ENCODE data around the gene KCNJ8.

Gene KCNJ8

DNA sequence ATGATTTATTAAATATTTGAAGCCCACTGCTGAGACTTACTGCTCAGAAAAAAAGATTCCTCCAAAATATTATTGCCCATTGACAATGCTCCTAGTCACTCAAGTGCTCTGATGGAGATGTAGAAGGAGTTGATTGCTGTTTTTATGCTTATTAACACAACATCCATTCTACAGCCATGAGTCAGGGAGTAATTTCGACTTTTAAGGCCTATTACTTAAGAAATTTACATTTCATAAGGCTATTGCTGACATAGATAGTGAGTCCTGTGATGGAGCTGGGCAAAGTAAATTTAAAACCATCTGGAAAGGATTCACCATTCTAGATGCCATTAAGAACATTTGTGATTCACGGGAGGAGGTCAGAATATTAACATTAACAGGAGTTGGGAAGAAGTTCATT lies 5.2 kb downstream of the KCNJ8 start:
- H3K4me3 ChIP-seq (ENCODE audit: low read length), result no peak overlapping the region
- H3K79me1 ChIP-seq (ENCODE audit: low read length), result no peaks in the 10 kb centered on the region
- H3K27me3 ChIP-seq (ENCODE audit: insufficient read depth, low read length, poor library complexity), result no peaks in the 10 kb centered on the region
- WGBS (ENCODE audit: extremely low coverage, insufficient coverage, low lambda C conversion rate), result no CpG with 5 or more reads among the region's 2 CpGs
- no peak overlapping the region for H3K4ac ChIP-seq (ENCODE audit: low read depth, low read length)
- H3K4me2 ChIP-seq (ENCODE audit: low read length), result no peak overlapping the region
- no peak overlapping the region for H2BK15ac ChIP-seq (replicated peaks; ENCODE audit: low read depth)
- H3K4me1 ChIP-seq (ENCODE audit: control insufficient read depth, low read depth, low read length), result no peaks in the 10 kb centered on the region
- H4K8ac ChIP-seq (ENCODE audit: low read depth, low read length), result no peak overlapping the region
- no peak overlapping the region for H2BK5ac ChIP-seq (ENCODE audit: low read length)
- H3K56ac ChIP-seq (ENCODE audit: low read length), result no peak overlapping the region
- no peak overlapping the region for H3K18ac ChIP-seq (ENCODE audit: low read length)
- no peak overlapping the region for H3K27ac ChIP-seq (ENCODE audit: low read depth, low read length)
- H2AK5ac ChIP-seq (ENCODE audit: low read length), result no peak overlapping the region
- H3K36me3 ChIP-seq (ENCODE audit: control insufficient read depth, insufficient read depth, low read length), result no peaks in the 10 kb centered on the region
- H3K23ac ChIP-seq (ENCODE audit: low read length), result no peak overlapping the region
- H3K9ac ChIP-seq (ENCODE audit: low read length), result no peak overlapping the region
- no peaks in the 10 kb centered on the region for H3K79me2 ChIP-seq (ENCODE audit: control insufficient read depth, insufficient read depth, low read length)
- H2BK120ac ChIP-seq (ENCODE audit: low read depth, low read length), result no peak overlapping the region
- DNase-seq, result no peak
- no peak overlapping the region for H4K5ac ChIP-seq (ENCODE audit: low read length)

DNA sequence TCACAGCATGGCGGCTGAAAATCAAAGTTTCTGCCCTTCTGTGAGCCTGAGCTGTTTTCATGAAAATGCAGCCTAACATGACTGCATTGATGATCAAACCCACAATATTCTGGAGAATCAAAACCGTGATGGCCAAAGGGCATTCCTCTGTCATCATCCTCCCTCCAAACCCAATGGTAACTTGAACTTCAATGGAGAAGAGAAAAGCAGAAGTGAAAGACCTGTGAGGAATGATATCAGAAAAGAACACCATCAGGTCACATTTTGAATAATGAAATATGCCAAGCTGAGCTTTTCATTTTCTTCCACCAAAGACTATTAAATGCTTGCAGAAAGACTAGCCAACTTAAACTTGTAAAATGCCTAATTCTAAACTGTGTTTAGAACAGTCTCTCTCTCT lies 8.1 kb downstream of the KCNJ8 start:
- no peak overlapping the region for H3K27ac ChIP-seq (ENCODE audit: low read depth, low read length)
- no peaks in the 10 kb centered on the region for H3K27me3 ChIP-seq (ENCODE audit: insufficient read depth, low read length, poor library complexity)
- no peaks in the 10 kb centered on the region for H3K4me1 ChIP-seq (ENCODE audit: control insufficient read depth, low read depth, low read length)
- H2BK120ac ChIP-seq (ENCODE audit: low read depth, low read length), result no peak overlapping the region
- H3K56ac ChIP-seq (ENCODE audit: low read length), result no peak overlapping the region
- H2AK5ac ChIP-seq (ENCODE audit: low read length), result no peak overlapping the region
- no peak for DNase-seq
- no peak overlapping the region for H3K4me2 ChIP-seq (ENCODE audit: low read length)
- no peak overlapping the region for H3K4ac ChIP-seq (ENCODE audit: low read depth, low read length)
- H3K9ac ChIP-seq (ENCODE audit: low read length), result no peak overlapping the region
- H4K5ac ChIP-seq (ENCODE audit: low read length), result no peak overlapping the region
- WGBS (ENCODE audit: extremely low coverage, insufficient coverage, low lambda C conversion rate), result no CpG with 5 or more reads among the region's 2 CpGs
- no peak overlapping the region for H3K18ac ChIP-seq (ENCODE audit: low read length)
- no peak overlapping the region for H2BK15ac ChIP-seq (replicated peaks; ENCODE audit: low read depth)
- no peak overlapping the region for H2BK5ac ChIP-seq (ENCODE audit: low read length)
- H3K36me3 ChIP-seq (ENCODE audit: control insufficient read depth, insufficient read depth, low read length), result no peaks in the 10 kb centered on the region
- no peaks in the 10 kb centered on the region for H3K79me1 ChIP-seq (ENCODE audit: low read length)
- H3K23ac ChIP-seq (ENCODE audit: low read length), result no peak overlapping the region
- H3K79me2 ChIP-seq (ENCODE audit: control insufficient read depth, insufficient read depth, low read length), result no peaks in the 10 kb centered on the region
- no peak overlapping the region for H4K8ac ChIP-seq (ENCODE audit: low read depth, low read length)
- H3K4me3 ChIP-seq (ENCODE audit: low read length), result no peak overlapping the region

DNA sequence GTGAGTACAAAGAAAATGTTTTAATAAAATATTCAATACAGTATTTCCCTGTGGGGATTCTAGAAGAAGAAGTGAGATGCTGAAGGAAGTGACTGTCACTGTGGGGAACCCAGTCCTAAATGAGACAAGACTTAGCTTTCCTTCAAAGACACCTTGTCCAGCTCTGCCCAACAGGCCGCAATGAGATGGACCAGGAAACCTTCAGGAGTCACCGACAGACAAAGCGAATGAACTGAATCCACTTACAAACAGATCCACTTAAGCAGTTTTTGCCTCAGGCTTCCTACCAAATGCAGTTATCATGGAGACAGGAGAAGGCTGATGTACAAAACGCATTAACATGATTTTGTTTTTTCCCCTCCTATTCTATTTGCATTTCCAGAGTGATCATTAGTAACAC lies 9.6 kb downstream of the KCNJ8 start:
- Histone ChIP-seq H3K27me3 (ENCODE audit: insufficient read depth, low read length, poor library complexity) (no peaks in the 10 kb centered on the region), H3K4ac (ENCODE audit: low read depth, low read length) (no peak overlapping the region), H2BK120ac (ENCODE audit: low read depth, low read length) (no peak overlapping the region), H3K4me2 (ENCODE audit: low read length) (no peak overlapping the region), H4K5ac (ENCODE audit: low read length) (no peak overlapping the region), H3K79me2 (ENCODE audit: control insufficient read depth, insufficient read depth, low read length) (no peaks in the 10 kb centered on the region), H3K4me1 (ENCODE audit: control insufficient read depth, low read depth, low read length) (no peaks in the 10 kb centered on the region), H3K56ac (ENCODE audit: low read length) (no peak overlapping the region), H3K27ac (ENCODE audit: low read depth, low read length) (no peak overlapping the region), H3K4me3 (ENCODE audit: low read length) (no peak overlapping the region), H3K18ac (ENCODE audit: low read length) (no peak overlapping the region), H2AK5ac (ENCODE audit: low read length) (no peak overlapping the region), H4K8ac (ENCODE audit: low read depth, low read length) (no peak overlapping the region), H2BK15ac (replicated peaks; ENCODE audit: low read depth) (no peak overlapping the region), H2BK5ac (ENCODE audit: low read length) (no peak overlapping the region), H3K36me3 (ENCODE audit: control insufficient read depth, insufficient read depth, low read length) (no peaks in the 10 kb centered on the region), H3K79me1 (ENCODE audit: low read length) (no peaks in the 10 kb centered on the region), H3K9ac (ENCODE audit: low read length) (no peak overlapping the region), H3K23ac (ENCODE audit: low read length) (no peak overlapping the region)
- WGBS (ENCODE audit: extremely low coverage, insufficient coverage, low lambda C conversion rate), result no CpG with 5 or more reads among the region's 4 CpGs
- no peak for DNase-seq

GRCh38 chr12:21764065-21764464 lies 10.4 kb downstream of the KCNJ8 start:
- Histone ChIP-seq H3K4me3 (ENCODE audit: low read length) (no peak overlapping the region), H3K79me2 (ENCODE audit: control insufficient read depth, insufficient read depth, low read length) (no peaks in the 10 kb centered on the region), H2BK15ac (replicated peaks; ENCODE audit: low read depth) (no peak overlapping the region), H3K27me3 (ENCODE audit: insufficient read depth, low read length, poor library complexity) (no peaks in the 10 kb centered on the region), H2BK5ac (ENCODE audit: low read length) (no peak overlapping the region), H4K5ac (ENCODE audit: low read length) (no peak overlapping the region), H3K27ac (ENCODE audit: low read depth, low read length) (no peak overlapping the region), H4K8ac (ENCODE audit: low read depth, low read length) (no peak overlapping the region), H2AK5ac (ENCODE audit: low read length) (no peak overlapping the region), H3K4me1 (ENCODE audit: control insufficient read depth, low read depth, low read length) (no peaks in the 10 kb centered on the region), H3K56ac (ENCODE audit: low read length) (no peak overlapping the region), H3K23ac (ENCODE audit: low read length) (no peak overlapping the region), H3K4me2 (ENCODE audit: low read length) (no peak overlapping the region), H3K18ac (ENCODE audit: low read length) (no peak overlapping the region), H3K36me3 (ENCODE audit: control insufficient read depth, insufficient read depth, low read length) (no peaks in the 10 kb centered on the region), H3K79me1 (ENCODE audit: low read length) (no peaks in the 10 kb centered on the region), H2BK120ac (ENCODE audit: low read depth, low read length) (no peak overlapping the region), H3K9ac (ENCODE audit: low read length) (no peak overlapping the region), H3K4ac (ENCODE audit: low read depth, low read length) (no peak overlapping the region)
- no peak for DNase-seq
- whole genome bisulfite sequencing (ENCODE audit: extremely low coverage, insufficient coverage, low lambda C conversion rate), result no CpG with 5 or more reads among the region's 2 CpGs

DNA sequence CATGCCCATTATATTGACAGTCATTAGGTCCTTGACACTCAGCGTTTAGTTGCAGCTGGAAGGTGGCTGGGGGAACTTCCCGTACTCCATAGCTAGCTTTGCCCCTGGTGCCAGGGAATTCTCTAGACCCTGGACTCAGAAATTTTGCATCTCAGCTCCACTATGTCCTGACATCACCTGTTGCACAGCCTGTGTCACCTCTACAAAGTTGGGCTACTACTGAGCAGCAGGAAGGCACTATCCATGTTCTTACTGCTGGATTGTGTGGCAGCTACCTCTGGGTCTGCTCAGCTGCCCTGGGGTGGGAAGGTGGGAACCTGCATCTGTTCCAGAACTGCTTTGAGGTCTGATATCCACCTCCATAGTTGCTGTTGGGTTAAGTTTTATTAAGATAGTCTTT lies 11.0 kb downstream of the KCNJ8 start:
- no peak overlapping the region for H3K56ac ChIP-seq (ENCODE audit: low read length)
- no peaks in the 10 kb centered on the region for H3K36me3 ChIP-seq (ENCODE audit: control insufficient read depth, insufficient read depth, low read length)
- H3K23ac ChIP-seq (ENCODE audit: low read length), result no peak overlapping the region
- no peaks in the 10 kb centered on the region for H3K4me1 ChIP-seq (ENCODE audit: control insufficient read depth, low read depth, low read length)
- no peak overlapping the region for H2BK15ac ChIP-seq (replicated peaks; ENCODE audit: low read depth)
- no peak overlapping the region for H2BK120ac ChIP-seq (ENCODE audit: low read depth, low read length)
- H2AK5ac ChIP-seq (ENCODE audit: low read length), result no peak overlapping the region
- H3K18ac ChIP-seq (ENCODE audit: low read length), result no peak overlapping the region
- H3K79me1 ChIP-seq (ENCODE audit: low read length), result no peaks in the 10 kb centered on the region
- no peaks in the 10 kb centered on the region for H3K79me2 ChIP-seq (ENCODE audit: control insufficient read depth, insufficient read depth, low read length)
- no peak overlapping the region for H4K8ac ChIP-seq (ENCODE audit: low read depth, low read length)
- no peak overlapping the region for H4K5ac ChIP-seq (ENCODE audit: low read length)
- H3K27ac ChIP-seq (ENCODE audit: low read depth, low read length), result no peak overlapping the region
- H3K4ac ChIP-seq (ENCODE audit: low read depth, low read length), result no peak overlapping the region
- no peak overlapping the region for H3K9ac ChIP-seq (ENCODE audit: low read length)
- no peaks in the 10 kb centered on the region for H3K27me3 ChIP-seq (ENCODE audit: insufficient read depth, low read length, poor library complexity)
- DNase-seq, result no peak
- H3K4me3 ChIP-seq (ENCODE audit: low read length), result no peak overlapping the region
- WGBS (ENCODE audit: extremely low coverage, insufficient coverage, low lambda C conversion rate), result no CpG with 5 or more reads among the region's 2 CpGs
- no peak overlapping the region for H3K4me2 ChIP-seq (ENCODE audit: low read length)
- H2BK5ac ChIP-seq (ENCODE audit: low read length), result no peak overlapping the region

DNA sequence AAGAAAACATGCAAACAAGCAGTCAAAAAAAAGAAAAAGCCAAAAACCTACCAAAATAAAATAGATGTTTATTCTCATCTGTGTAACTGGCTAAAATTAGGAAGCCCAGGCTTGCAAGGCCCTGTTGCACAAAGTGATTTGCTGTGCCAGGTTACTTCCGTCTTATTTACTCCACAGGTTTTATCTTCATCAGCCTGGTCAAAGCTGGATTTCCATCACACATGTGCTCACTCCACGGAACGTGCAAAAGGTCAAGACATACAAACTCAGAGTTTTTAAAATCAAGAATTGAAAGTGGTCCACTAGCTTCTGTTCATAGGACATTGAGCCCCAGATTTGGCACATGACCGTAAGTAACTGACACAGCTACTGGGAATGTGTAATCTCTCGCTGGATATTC lies 14.8 kb downstream of the KCNJ8 start:
- Histone ChIP-seq H2BK15ac (replicated peaks; ENCODE audit: low read depth) (no peak overlapping the region), H2BK5ac (ENCODE audit: low read length) (no peak overlapping the region), H3K27me3 (ENCODE audit: insufficient read depth, low read length, poor library complexity) (no peaks in the 10 kb centered on the region), H3K4me2 (ENCODE audit: low read length) (no peak overlapping the region), H3K4me3 (ENCODE audit: low read length) (no peak overlapping the region), H3K18ac (ENCODE audit: low read length) (no peak overlapping the region), H4K8ac (ENCODE audit: low read depth, low read length) (no peak overlapping the region), H2AK5ac (ENCODE audit: low read length) (no peak overlapping the region), H3K4ac (ENCODE audit: low read depth, low read length) (no peak overlapping the region), H3K79me1 (ENCODE audit: low read length) (no peaks in the 10 kb centered on the region), H3K36me3 (ENCODE audit: control insufficient read depth, insufficient read depth, low read length) (no peaks in the 10 kb centered on the region), H3K4me1 (ENCODE audit: control insufficient read depth, low read depth, low read length) (no peaks in the 10 kb centered on the region), H3K9ac (ENCODE audit: low read length) (no peak overlapping the region), H3K27ac (ENCODE audit: low read depth, low read length) (no peak overlapping the region), H3K79me2 (ENCODE audit: control insufficient read depth, insufficient read depth, low read length) (no peaks in the 10 kb centered on the region), H2BK120ac (ENCODE audit: low read depth, low read length) (no peak overlapping the region), H3K56ac (ENCODE audit: low read length) (no peak overlapping the region), H4K5ac (ENCODE audit: low read length) (no peak overlapping the region), H3K23ac (ENCODE audit: low read length) (no peak overlapping the region)
- no peak for DNase-seq
- WGBS (ENCODE audit: extremely low coverage, insufficient coverage, low lambda C conversion rate), result no CpG with 5 or more reads among the region's 5 CpGs

Measured in mesendoderm (in vitro differentiated cells).